Small intestine (tissue), 7 donors: ENCODE data around the gene MAN1C1. TPM values are rescaled to one million over a fixed set of nuclear protein-coding genes. Genes with fewer than 3 reads are reported as not detected.
"Not testable (repeated sequence)": the region's sequence is repeated elsewhere in the genome, so short reads cannot be mapped to it uniquely, and the experiment has no call there.

ENCODE experiments used
- DNase-seq, 2 donors: peaks; one replicate each; pipeline versions ENCODE4 v3.0.0 to v3.0.0-alpha.2; 2013
- FAIRE-seq: peaks from 2 replicates; lab custom pipeline; 2012; peaks lifted over from hg19 to GRCh38; lab: Jason Lieb, UNC
- H3K27ac ChIP-seq, 3 donors: one replicate each; pipeline ENCODE4 v1.5.1; 2013; ENCODE audit warnings: low read length in 2 of 3, mild to moderate bottlenecking in 2 of 3, control low read depth in 1 of 3, inconsistent platforms in 1 of 3, low read depth in 1 of 3, moderate library complexity in 1 of 3
- H3K27me3 ChIP-seq, 3 donors: one replicate each; pipeline ENCODE4 v1.6.1; 2013; ENCODE audit warnings: low read length in 3 of 3, inconsistent platforms in 1 of 3; ENCODE audit not compliant: control insufficient read depth in 3 of 3, insufficient read depth in 3 of 3
- H3K36me3 ChIP-seq, 3 donors: one replicate each; pipeline ENCODE4 v1.6.1; 2013; ENCODE audit warnings: low read length in 3 of 3, inconsistent platforms in 1 of 3, low read depth in 1 of 3, mild to moderate bottlenecking in 1 of 3, moderate library complexity in 1 of 3; ENCODE audit not compliant: control insufficient read depth in 3 of 3, insufficient read depth in 2 of 3
- H3K4me1 ChIP-seq, 3 donors: one replicate each; pipeline ENCODE4 v1.6.1; 2013; ENCODE audit warnings: low read length in 2 of 3, inconsistent platforms in 1 of 3, low read depth in 1 of 3, mild to moderate bottlenecking in 1 of 3, moderate library complexity in 1 of 3; ENCODE audit not compliant: control insufficient read depth in 3 of 3, insufficient read depth in 2 of 3
- H3K4me3 ChIP-seq, 3 donors: one replicate each; pipeline ENCODE4 v1.5.1; 2013; ENCODE audit warnings: low read length in 3 of 3, control low read depth in 1 of 3, inconsistent platforms in 1 of 3, low read depth in 1 of 3, mild to moderate bottlenecking in 1 of 3, moderate library complexity in 1 of 3
- H3K9me3 ChIP-seq, 2 donors: one replicate each; pipeline ENCODE4 v1.6.1; 2013; ENCODE audit warnings: low read depth in 1 of 2, low read length in 1 of 2; ENCODE audit not compliant: control insufficient read depth in 2 of 2, insufficient read depth in 1 of 2
- WGBS, 3 donors: extraction: QIAGEN DNeasy Blood & Tissue Kit; methylation state at CpG; one replicate each; pipeline ENCODE4 v1.1.7; 2013; 5-methylcytosine and 5-hydroxymethylcytosine counted together
- polyA plus RNA-seq, 4 donors: library from polyadenylated mRNA; stranded (reverse) in 3 of 4; unstranded in 1 of 4; fragments of 200-250 nt in 3 of 4; fragments of 120-200 nt in 1 of 4; gene quantifications; one replicate each; pipeline versions ENCODE4 v1.2.1 to v1.2.3, GENCODE V29; 2013
- donor health status: healthy with polysubstance abuse.
- donor health status: control.
- donor health status: control.
- donor health status: Bipolar disorder and iron deficiency.
- donor health status: healthy.

The MAN1C1 gene
- polyA plus RNA-seq, 4 donors, result 0.67 to 12.1 (median 3.4) TPM

DNA sequence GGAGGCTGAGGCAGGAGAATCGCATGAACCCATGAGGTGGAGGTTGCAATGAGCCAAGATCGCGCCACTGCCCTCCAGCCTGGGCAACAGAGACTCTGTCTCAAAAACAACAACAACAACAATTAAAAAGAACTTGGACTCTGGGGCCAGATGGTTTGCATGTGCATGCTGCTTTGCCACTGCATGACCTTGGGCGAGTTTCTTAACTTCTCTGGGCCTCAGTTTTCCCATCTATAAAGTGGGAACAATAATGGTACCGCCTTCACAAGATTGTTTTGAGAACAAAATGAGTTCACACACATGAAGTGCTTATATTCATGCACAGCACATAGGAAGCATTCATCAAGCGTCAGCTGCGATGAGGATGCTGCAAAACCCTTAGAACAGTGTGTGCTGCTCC is 74.6 kb downstream of the MAN1C1 start:
- FAIRE-seq (no peak), DNase-seq (no peak)
- 94 to 98% (median 97%) methylated on average over 7 of the region's 7 CpGs for WGBS, 3 donors
- Histone ChIP-seq H3K4me1 (peaks cover 0 to 23% (median 7%) of the 10 kb centered on the region in 3 donors), H3K27me3 (no peaks in the 10 kb centered on the region), H3K27ac (no peak overlapping the region), H3K4me3 (no peak overlapping the region), H3K9me3 (no peaks in the 10 kb centered on the region), H3K36me3 (peaks cover 0 to 6% (median 0%) of the 10 kb centered on the region in 3 donors)

DNA sequence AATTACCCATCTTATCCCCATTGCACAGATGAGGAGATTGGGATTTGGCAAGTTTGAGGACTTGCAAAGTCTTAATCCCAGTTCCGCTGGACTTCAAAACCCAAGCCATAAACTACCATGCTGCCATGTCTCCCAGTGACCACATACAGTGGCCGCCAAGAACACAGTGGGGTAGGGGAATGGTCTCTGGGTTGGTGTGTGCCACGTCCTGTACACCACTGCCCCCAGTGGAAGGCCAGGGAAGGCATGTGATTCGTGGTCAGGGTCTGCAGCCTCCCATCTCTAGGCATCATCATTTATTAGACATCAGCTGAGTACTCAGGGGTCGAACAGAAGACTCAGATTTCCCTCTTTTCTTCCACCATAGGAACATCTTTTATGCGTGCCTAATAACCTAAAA is 76.0 kb downstream of the MAN1C1 start:
- peaks cover 0 to 23% (median 7%) of the 10 kb centered on the region in 3 donors for H3K4me1 ChIP-seq
- H3K36me3 ChIP-seq, result no peaks in the 10 kb centered on the region
- FAIRE-seq (no peak), DNase-seq (no peak)
- no peak overlapping the region for H3K27ac ChIP-seq
- no peaks in the 10 kb centered on the region for H3K27me3 ChIP-seq
- WGBS, 3 donors, result 57 to 75% (median 67%) methylated on average over 6 of the region's 6 CpGs
- no peak overlapping the region for H3K4me3 ChIP-seq
- no peaks in the 10 kb centered on the region for H3K9me3 ChIP-seq

DNA sequence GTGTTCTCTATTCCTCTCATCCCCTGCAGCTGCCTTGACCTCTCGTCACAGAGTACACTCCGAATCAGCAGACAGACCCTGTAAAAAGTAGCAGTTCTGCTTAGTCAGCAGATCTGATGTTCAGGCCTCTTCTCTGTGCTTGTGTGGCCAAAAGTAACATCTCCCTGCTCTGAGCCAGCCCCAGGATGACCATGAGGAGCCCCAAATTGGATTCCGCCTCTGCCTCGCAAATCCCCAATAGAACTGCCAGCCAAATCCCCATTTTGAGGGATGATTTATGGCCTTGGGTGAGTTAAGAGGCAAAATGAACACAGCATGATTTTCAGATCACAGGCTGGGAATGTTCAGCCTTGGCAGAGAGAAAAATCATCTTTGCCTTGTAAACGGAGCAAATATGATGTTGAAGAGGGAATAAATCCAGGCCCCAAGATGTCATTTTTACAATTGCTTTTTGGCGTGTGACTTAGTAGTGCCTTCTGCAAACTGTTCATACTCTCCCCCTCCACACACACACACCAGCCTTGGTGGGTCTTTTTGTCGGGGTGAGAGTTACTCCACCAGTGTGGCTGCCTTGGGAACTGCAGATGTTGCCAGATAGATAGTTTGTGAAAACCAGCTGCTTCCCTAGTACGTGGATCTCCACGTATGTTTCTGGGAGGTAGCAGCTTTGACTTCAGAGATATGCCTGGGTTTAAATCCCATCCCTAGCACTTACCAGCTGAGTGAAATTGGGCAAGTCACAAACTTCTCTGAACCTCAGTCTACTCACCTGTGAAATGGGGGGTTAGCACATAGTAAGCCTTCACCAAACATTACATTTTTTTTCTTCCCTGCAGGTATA is 77.8 kb downstream of the MAN1C1 start:
- Histone ChIP-seq H3K4me1 (peaks cover 0 to 19% (median 2%) of the 10 kb centered on the region in 3 donors), H3K9me3 (no peaks in the 10 kb centered on the region), H3K27me3 (no peaks in the 10 kb centered on the region), H3K4me3 (no peak overlapping the region), H3K36me3 (no peaks in the 10 kb centered on the region), H3K27ac (peak overlapping the region; percentile 27 to 88 (median 63))
- FAIRE-seq (no peak), DNase-seq (peak in 1 of 2 donors; percentile 21)
- WGBS, 3 donors, result 60 to 78% (median 76%) methylated on average over 9 of the region's 9 CpGs

DNA sequence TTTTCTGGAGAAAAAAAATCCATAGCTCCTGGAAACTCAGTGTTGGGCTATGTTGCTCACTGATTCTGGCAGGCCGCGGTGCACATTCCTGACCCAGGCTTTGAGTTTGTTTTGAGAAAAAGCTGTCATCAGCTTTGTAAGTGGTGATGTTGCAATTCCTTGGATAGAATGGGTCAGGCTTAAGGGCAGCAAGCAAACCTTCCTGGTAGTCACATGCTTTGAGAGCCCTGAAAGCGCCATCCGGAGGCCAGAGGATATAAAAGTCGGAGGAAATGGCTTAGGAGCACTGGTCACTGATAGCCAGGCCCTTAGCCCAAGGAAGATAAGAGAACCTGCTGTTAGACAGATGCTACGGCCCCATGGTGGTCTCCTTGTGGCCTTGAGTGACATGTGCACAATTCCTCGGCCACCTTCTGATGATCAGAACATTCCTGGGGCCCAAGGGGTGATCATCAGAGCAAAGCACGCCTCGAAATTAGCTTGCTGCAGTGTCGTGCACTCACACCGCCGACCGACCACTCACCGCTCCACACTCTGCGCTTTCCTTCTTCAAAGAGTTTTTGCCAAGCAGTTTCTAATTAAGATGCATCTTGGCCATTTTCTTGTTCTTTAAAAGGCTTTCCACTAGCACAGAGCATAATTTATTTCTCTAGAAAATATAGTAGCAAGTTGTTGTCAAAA is 78.6 kb downstream of the MAN1C1 start:
- peak overlapping the region in 2 of 3 donors; percentile 63 to 89 for H3K27ac ChIP-seq
- H3K4me1 ChIP-seq, result peaks cover 0 to 26% (median 2%) of the 10 kb centered on the region in 3 donors
- no peaks in the 10 kb centered on the region for H3K27me3 ChIP-seq
- DNase-seq (peak; percentile 23 to 79), FAIRE-seq (no peak)
- H3K36me3 ChIP-seq, result no peaks in the 10 kb centered on the region
- WGBS, 3 donors, result 59 to 90% (median 84%) methylated on average over 15 of the region's 15 CpGs
- no peaks in the 10 kb centered on the region for H3K9me3 ChIP-seq
- H3K4me3 ChIP-seq, result no peak overlapping the region

DNA sequence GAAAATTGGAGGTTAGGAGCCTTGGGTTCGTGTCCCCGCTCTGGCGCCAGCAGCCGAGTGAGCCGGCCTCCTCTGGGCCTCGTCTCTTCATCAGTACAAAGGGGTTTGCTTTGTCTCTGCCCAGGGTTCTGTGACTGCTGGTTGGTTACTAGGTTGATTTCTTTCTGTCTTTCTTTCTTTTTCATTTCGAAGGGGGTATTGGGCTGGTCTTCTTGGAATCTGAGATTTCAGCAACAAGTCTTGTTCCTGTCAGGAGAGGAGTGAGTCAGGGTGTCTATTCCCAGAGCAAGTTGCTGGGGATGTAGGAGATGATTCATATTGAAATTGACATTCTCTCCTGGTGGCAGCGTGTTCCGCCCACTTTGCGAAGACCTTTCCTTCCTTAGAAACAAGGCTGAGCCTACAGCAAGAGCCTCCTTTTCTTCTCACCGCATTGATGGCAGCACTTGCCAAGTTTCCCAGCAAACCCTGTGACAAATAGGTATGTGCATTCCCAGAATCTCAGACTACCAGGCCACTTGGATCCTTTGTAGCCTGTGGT is 79.2 kb downstream of the MAN1C1 start:
- Histone ChIP-seq H3K36me3 (no peaks in the 10 kb centered on the region), H3K4me3 (no peak overlapping the region), H3K4me1 (peaks cover 0 to 31% (median 2%) of the 10 kb centered on the region in 3 donors), H3K27me3 (no peaks in the 10 kb centered on the region), H3K9me3 (no peaks in the 10 kb centered on the region), H3K27ac (peak overlapping the region in 1 of 3 donors; percentile 89)
- FAIRE-seq (no peak), DNase-seq (no peak)
- 71 to 92% (median 83%) methylated on average over 11 of the region's 11 CpGs for WGBS, 3 donors

DNA sequence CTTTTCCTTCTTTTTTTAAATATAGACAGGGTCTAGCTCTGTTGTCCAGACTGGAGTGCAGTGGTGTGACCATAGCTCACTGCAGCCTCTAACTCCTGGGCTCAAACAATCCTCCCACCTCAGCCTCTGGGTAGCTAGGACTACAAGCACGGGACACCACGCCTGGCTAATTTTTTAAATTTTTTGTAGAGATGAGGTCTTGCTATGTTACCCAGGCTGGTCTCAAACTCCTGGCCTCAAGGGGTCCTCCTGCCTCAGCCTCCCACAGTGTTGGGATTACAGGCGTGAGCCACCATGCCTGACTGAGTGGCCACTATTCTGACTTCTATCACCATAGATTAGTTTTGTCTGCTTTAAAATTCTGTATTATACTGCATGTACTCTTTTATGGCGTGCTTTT is 80.1 kb downstream of the MAN1C1 start:
- not testable (repeated sequence) for H3K36me3 ChIP-seq, DNase-seq, FAIRE-seq, H3K27ac ChIP-seq, H3K4me3 ChIP-seq, H3K27me3 ChIP-seq, H3K9me3 ChIP-seq
- 87 to 94% (median 88%) methylated on average over 4 of the region's 4 CpGs for WGBS, 3 donors
- H3K4me1 ChIP-seq, result peaks cover 0 to 31% (median 2%) of the 10 kb centered on the region in 3 donors

DNA sequence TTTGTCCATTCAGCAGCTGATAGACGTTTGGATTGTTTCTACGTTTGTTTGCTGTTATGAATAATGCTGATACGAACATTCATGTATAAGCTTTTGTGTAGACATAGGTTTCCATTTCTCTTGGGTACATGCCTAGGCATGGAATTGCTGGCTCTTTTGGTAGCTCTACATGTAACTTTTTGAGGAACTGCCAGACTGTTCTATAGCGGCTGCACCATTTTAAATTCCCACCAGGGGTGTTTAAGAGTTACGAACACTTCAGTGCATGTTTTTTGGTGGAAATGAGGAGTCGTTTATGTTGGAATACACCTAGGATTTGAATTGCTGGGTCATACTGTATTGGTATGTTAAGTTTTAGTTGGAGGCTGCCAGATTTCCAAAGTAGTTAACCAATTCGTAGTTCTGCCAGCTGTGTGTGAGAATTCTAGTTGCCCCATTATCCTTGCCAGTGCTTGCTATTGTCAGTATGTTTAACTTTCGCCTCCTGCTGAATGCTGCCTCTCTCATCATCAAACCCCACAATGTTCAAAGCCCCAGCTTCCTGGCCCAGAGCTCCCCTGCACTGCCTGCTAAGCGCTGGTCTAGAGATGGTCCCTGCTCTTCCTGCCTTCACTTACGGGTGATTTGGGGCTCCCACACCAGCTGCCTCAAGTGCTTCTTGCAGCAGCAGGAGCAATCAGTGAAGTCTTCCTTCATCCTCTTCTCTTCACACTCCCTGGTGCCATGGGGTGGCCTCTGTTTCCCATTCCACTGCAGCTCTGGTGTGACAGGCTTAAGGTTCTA is 81.0 kb downstream of the MAN1C1 start:
- no peaks in the 10 kb centered on the region for H3K27me3 ChIP-seq
- no peaks in the 10 kb centered on the region for H3K36me3 ChIP-seq
- FAIRE-seq (no peak), DNase-seq (no peak)
- H3K4me1 ChIP-seq, result peaks cover 0 to 31% (median 2%) of the 10 kb centered on the region in 3 donors
- H3K4me3 ChIP-seq, result no peak overlapping the region
- H3K27ac ChIP-seq, result peak overlapping the region in 1 of 3 donors; percentile 18
- H3K9me3 ChIP-seq, result no peaks in the 10 kb centered on the region
- 71 to 83% (median 75%) methylated on average over 10 of the region's 10 CpGs for WGBS, 3 donors

DNA sequence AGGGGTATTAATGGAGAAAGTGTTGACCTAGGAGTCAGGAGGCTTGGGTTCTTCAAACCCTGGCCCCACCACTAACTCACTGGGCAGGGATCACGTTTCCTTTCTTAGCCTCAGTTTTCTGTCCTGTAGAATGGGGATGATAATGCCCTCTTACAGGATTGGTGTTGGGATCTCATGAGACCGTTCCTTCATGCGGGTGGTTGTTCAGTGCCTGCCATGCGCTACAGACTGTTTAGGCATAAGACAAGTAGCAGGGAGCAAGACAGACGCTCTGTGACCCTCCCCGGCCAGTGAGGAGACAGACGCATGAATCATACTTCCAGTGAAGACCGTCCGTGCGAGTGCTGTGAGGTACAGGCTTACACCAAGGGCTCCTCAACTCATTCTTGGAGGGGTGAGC is 81.7 kb downstream of the MAN1C1 start:
- WGBS, 3 donors, result 84 to 93% (median 88%) methylated on average over 10 of the region's 10 CpGs
- FAIRE-seq (no peak), DNase-seq (no peak)
- Histone ChIP-seq H3K4me1 (peaks cover 0 to 31% (median 2%) of the 10 kb centered on the region in 3 donors), H3K9me3 (no peaks in the 10 kb centered on the region), H3K36me3 (no peaks in the 10 kb centered on the region), H3K27me3 (no peaks in the 10 kb centered on the region), H3K4me3 (no peak overlapping the region), H3K27ac (peak overlapping the region in 1 of 3 donors; percentile 18)
